ENCODE measurements around the gene ZIC1. TPM values are rescaled to one million over a fixed set of nuclear protein-coding genes. Genes with fewer than 3 reads are reported as not detected.

Gene ZIC1
- total RNA-seq, 3 donors from 2014 or later, result 2.0 to 6.1 TPM; not detected in 1

DNA sequence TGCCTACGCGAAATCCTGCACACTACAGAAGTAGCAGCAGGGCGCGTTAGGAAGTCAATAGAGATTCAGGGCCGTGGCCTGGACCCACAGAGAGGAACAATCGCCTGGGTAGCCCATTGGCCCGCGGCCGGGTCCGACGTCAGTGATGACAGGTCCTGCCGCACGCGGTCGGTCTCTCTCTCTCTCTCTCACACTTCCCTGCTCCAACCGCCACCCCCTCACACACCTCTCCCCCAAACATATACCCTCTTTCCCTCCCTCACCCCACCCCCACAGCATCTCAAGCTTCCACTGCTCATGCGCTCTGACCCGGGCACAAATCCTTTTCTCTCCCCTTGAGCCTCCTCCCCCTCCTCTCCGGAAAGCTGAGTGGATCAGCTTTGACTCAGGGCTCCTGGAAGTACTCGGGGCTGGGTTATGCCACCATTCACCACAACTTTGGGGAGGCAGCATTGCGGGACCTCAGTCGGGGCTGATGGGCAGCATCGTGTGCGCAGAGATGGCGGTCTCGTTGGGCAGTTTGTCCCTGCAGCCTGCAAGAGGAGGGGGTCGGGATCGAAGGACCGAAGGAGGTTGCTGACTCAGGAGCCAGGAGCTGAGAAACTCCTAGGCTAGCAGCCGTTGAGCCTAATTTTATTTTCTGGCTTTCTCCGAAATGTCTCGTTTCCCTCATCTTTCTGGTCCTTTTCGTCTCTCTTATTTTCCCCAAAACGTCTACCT is 11.8 kb upstream of the ZIC1 start:
- H3K27me3 ChIP-seq, result peaks cover 0 to 95% of the 10 kb centered on the region in 2 donors
- H3K9me3 ChIP-seq, result no peaks in the 10 kb centered on the region
- TF ChIP-seq POLR2AphosphoS5 (IDR thresholded peaks at IDR 0.05), result no peak
- TF ChIP-seq POLR2A (IDR thresholded peaks at IDR 0.05), result no peak
- H3K4me3 ChIP-seq, result peak overlapping the region in 1 of 3 donors; percentile 35
- no peak overlapping the region for H3K27ac ChIP-seq
- intact Hi-C loops (cut with DNase I; ENCODE audit: low total_unique reads), result no loop called here
- no peaks in the 10 kb centered on the region for H3K4me1 ChIP-seq
- H3K36me3 ChIP-seq, result no peaks in the 10 kb centered on the region
- DNase-seq (ENCODE audit: low spot score in 2 of 2), result no peak

- H3K4me3 ChIP-seq, result peak overlapping the region in 1 of 3 donors; percentile 15
- H3K27me3 ChIP-seq, result peaks cover 0 to 92% of the 10 kb centered on the region in 2 donors
- intact Hi-C loops (cut with DNase I; ENCODE audit: low total_unique reads), result no loop called here
- H3K36me3 ChIP-seq, result no peaks in the 10 kb centered on the region
- no peaks in the 10 kb centered on the region for H3K9me3 ChIP-seq
- TF ChIP-seq POLR2AphosphoS5 (IDR thresholded peaks at IDR 0.05) (no peak), CTCF (IDR thresholded peaks at IDR 0.05) (no peak), POLR2A (IDR thresholded peaks at IDR 0.05) (no peak)
- H3K27ac ChIP-seq, result no peak overlapping the region
- no peak for DNase-seq (ENCODE audit: low spot score in 2 of 2)
- no peaks in the 10 kb centered on the region for H3K4me1 ChIP-seq
These were observed 11.0 kb upstream of the ZIC1 start for GRCh38 chr3:147397875-147398812.

- Histone ChIP-seq H3K27me3 (peaks cover 0 to 92% of the 10 kb centered on the region in 2 donors), H3K9me3 (no peaks in the 10 kb centered on the region), H3K36me3 (no peaks in the 10 kb centered on the region), H3K4me3 (no peak overlapping the region), H3K4me1 (no peaks in the 10 kb centered on the region), H3K27ac (no peak overlapping the region)
- TF ChIP-seq POLR2A (IDR thresholded peaks at IDR 0.05), result no peak
- TF ChIP-seq CTCF (IDR thresholded peaks at IDR 0.05), result no peak
- no peak for TF ChIP-seq POLR2AphosphoS5 (IDR thresholded peaks at IDR 0.05)
- intact Hi-C loops (cut with DNase I; ENCODE audit: low total_unique reads), result no loop called here
- no peak for DNase-seq (ENCODE audit: low spot score in 2 of 2)
These were observed 10.2 kb upstream of the ZIC1 start for GRCh38 chr3:147398813-147399534.

DNA sequence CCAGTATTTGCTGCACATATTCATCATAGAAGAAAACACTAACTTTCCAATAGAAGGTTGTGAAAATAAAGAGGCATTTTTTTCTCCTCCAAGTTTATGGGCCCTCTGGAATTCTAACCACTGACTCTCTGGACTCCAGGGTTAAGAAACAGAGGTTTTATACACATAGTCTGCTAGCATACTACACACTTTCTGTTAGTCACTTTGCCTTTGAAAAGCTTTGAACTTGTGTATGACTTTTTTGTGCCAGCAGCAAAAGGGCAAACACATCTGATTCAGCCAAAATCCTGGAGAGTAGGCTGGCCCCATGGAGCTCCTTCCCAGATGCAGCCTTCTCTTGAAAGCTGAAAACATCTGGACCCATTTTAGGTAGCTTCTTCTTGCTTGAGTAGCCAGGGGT is 9.1 kb upstream of the ZIC1 start:
- no peak for DNase-seq (ENCODE audit: low spot score in 2 of 2)
- H3K4me1 ChIP-seq, result no peaks in the 10 kb centered on the region
- no peak overlapping the region for H3K4me3 ChIP-seq
- H3K9me3 ChIP-seq, result no peaks in the 10 kb centered on the region
- intact Hi-C loops (cut with DNase I; ENCODE audit: low total_unique reads), result no loop called here
- no peaks in the 10 kb centered on the region for H3K36me3 ChIP-seq
- TF ChIP-seq POLR2A (IDR thresholded peaks at IDR 0.05) (no peak), POLR2AphosphoS5 (IDR thresholded peaks at IDR 0.05) (no peak), CTCF (IDR thresholded peaks at IDR 0.05) (no peak)
- peaks cover 0 to 92% of the 10 kb centered on the region in 2 donors for H3K27me3 ChIP-seq
- no peak overlapping the region for H3K27ac ChIP-seq

GRCh38 chr3:147400999-147401398 is 8.2 kb upstream of the ZIC1 start:
- DNase-seq (ENCODE audit: low spot score in 2 of 2), result no peak
- Histone ChIP-seq H3K9me3 (no peaks in the 10 kb centered on the region), H3K27me3 (peaks cover 4 to 92% of the 10 kb centered on the region in 2 donors), H3K4me1 (no peaks in the 10 kb centered on the region), H3K27ac (no peak overlapping the region), H3K4me3 (no peak overlapping the region), H3K36me3 (no peaks in the 10 kb centered on the region)
- intact Hi-C loops (cut with DNase I; ENCODE audit: low total_unique reads), result no loop called here
- no peak for TF ChIP-seq CTCF (IDR thresholded peaks at IDR 0.05)
- no peak for TF ChIP-seq POLR2A (IDR thresholded peaks at IDR 0.05)
- no peak for TF ChIP-seq POLR2AphosphoS5 (IDR thresholded peaks at IDR 0.05)

Measured in breast epithelium (tissue), 4 donors.